Pulmonary artery endothelial cell (primary cell): Measurements from ENCODE around the gene PRSS22. TPM values are rescaled to one million over a fixed set of nuclear protein-coding genes. Genes with fewer than 3 reads are reported as not detected.

Source experiments
- DNase-seq: peaks from one replicate; pipeline ENCODE4 v3.0.0-alpha.2; 2011; ENCODE audit warnings: low read depth, low spot score
- total RNA-seq: library from RNA; depleted of rRNA; stranded (reverse); fragments of >200 nt; gene quantifications from 2 replicates; pipeline ENCODE4 v1.2.3, GENCODE V29; 2014

The PRSS22 gene
- total RNA-seq, 1 donor from 2014 or later: not detected

GRCh38 chr16:2816751-2817339 lies 41.1 kb downstream of the PRSS22 start, which contains the start of gene PRSS21:
PRSS21 (plus strand) TSS chr16:2817237; CDS start chr16:2817269, 32 bp downstream.
- DNase-seq: no peak

GRCh38 chr16:2815299-2815771 lies 42.6 kb downstream of the PRSS22 start:
- DNase-seq: no peak

GRCh38 chr16:2814551-2815298 lies 43.2 kb downstream of the PRSS22 start:
- no peak for DNase-seq

GRCh38 chr16:2813771-2814221 lies 44.2 kb downstream of the PRSS22 start:
- DNase-seq: no peak

- no peak for DNase-seq
These were observed 46.1 kb downstream of the PRSS22 start for GRCh38 chr16:2811703-2812471.

- no peak for DNase-seq
These were observed 47.3 kb downstream of the PRSS22 start for GRCh38 chr16:2810651-2811050.

GRCh38 chr16:2809149-2809760 lies 48.7 kb downstream of the PRSS22 start:
- no peak for DNase-seq

- DNase-seq: no peak
These were observed 49.8 kb downstream of the PRSS22 start for GRCh38 chr16:2808181-2808580.

- no peak for DNase-seq
These were observed 51.7 kb downstream of the PRSS22 start for GRCh38 chr16:2806286-2806685.

- DNase-seq: no peak
These were observed 53.2 kb downstream of the PRSS22 start for GRCh38 chr16:2804728-2805127.

GRCh38 chr16:2803545-2804195 lies 54.3 kb downstream of the PRSS22 start:
- no peak for DNase-seq

Other genes starting within 250 kb of the PRSS22 start
- gene KCTD5, start 175.6 kb downstream of the PRSS22 start, total RNA-seq: 26.0 and 27.2 TPM in 2 replicates
- 0.07 and 0.33 TPM in 2 replicates for gene PRSS27, start 137.9 kb downstream of the PRSS22 start, total RNA-seq
- gene SRRM2, start 105.5 kb downstream of the PRSS22 start, total RNA-seq: 38.5 and 43.9 TPM in 2 replicates
- gene ELOB, start 80.9 kb downstream of the PRSS22 start, total RNA-seq: 166 and 336 TPM in 2 replicates
- gene PRSS33, start 70.6 kb downstream of the PRSS22 start, total RNA-seq: not detected in 2 replicates
- gene PRSS41, start 59.7 kb downstream of the PRSS22 start, total RNA-seq: not detected in 2 replicates
- 0.73 TPM in 1 of 2 replicates, not detected in the other for gene PRSS21, start 40.9 kb downstream of the PRSS22 start, total RNA-seq
- 0.13 TPM in 1 of 2 replicates, not detected in the other for gene ZG16B, start 27.9 kb downstream of the PRSS22 start, total RNA-seq
- gene FLYWCH2, start 25.0 kb upstream of the PRSS22 start, total RNA-seq: 38.9 and 49.6 TPM in 2 replicates
- gene FLYWCH1, start 53.8 kb upstream of the PRSS22 start, total RNA-seq: 32.5 and 33.4 TPM in 2 replicates
- gene KREMEN2, start 106.1 kb upstream of the PRSS22 start, total RNA-seq: not detected in 2 replicates
- 15.9 and 16.2 TPM in 2 replicates for gene PAQR4, start 111.2 kb upstream of the PRSS22 start, total RNA-seq
- gene PKMYT1, start 122.3 kb upstream of the PRSS22 start, total RNA-seq: 4.6 and 8.2 TPM in 2 replicates
- not detected in 2 replicates for gene CLDN9, start 154.8 kb upstream of the PRSS22 start, total RNA-seq
- gene CLDN6, start 160.0 kb upstream of the PRSS22 start, total RNA-seq: not detected in 2 replicates
- 158 and 171 TPM in 2 replicates for gene TNFRSF12A, start 162.2 kb upstream of the PRSS22 start, total RNA-seq
- gene HCFC1R1, start 165.8 kb upstream of the PRSS22 start, total RNA-seq: 10.0 and 11.5 TPM in 2 replicates
- 24.0 and 32.3 TPM in 2 replicates for gene THOC6, start 165.9 kb upstream of the PRSS22 start, total RNA-seq
- gene BICDL2, start 178.8 kb upstream of the PRSS22 start, total RNA-seq: not detected in 2 replicates
- 0.04 and 0.13 TPM in 2 replicates for gene MMP25, start 188.4 kb upstream of the PRSS22 start, total RNA-seq
- 33.7 and 60.3 TPM in 2 replicates for gene IL32, start 207.5 kb upstream of the PRSS22 start, total RNA-seq
- gene ZSCAN10, start 241.1 kb upstream of the PRSS22 start, total RNA-seq: not detected in 2 replicates